Glutamatergic neuron (in vitro differentiated cells): ENCODE measurements around the gene TSSK2. TPM values are rescaled to one million over a fixed set of nuclear protein-coding genes. Genes with fewer than 3 reads are reported as not detected.

Experiments
- DNase-seq: peaks from one replicate; pipeline ENCODE4 v3.0.0; 2022
- H3K27ac Mint-ChIP-seq: one replicate; pipeline ENCODE4 v1.8.0; 2020; ENCODE audit warnings: mild to moderate bottlenecking, mixed read lengths, inconsistent platforms; ENCODE audit not compliant: unreplicated experiment
- H3K27me3 Mint-ChIP-seq: one replicate; pipeline ENCODE4 v1.8.0; 2020; ENCODE audit warnings: mild to moderate bottlenecking, moderate library complexity, mixed read lengths, inconsistent platforms; ENCODE audit not compliant: unreplicated experiment
- H3K36me3 Mint-ChIP-seq: one replicate; pipeline ENCODE4 v1.8.0; 2020; ENCODE audit warnings: mild to moderate bottlenecking, mixed read lengths, inconsistent platforms; ENCODE audit not compliant: unreplicated experiment
- H3K4me1 Mint-ChIP-seq: one replicate; pipeline ENCODE4 v1.8.0; 2020; ENCODE audit warnings: mild to moderate bottlenecking, low read depth, mixed read lengths, inconsistent platforms; ENCODE audit not compliant: unreplicated experiment
- H3K4me3 Mint-ChIP-seq: one replicate; pipeline ENCODE4 v1.8.0; 2020; ENCODE audit warnings: mild to moderate bottlenecking, mixed read lengths, inconsistent platforms; ENCODE audit not compliant: unreplicated experiment
- H3K9me3 Mint-ChIP-seq: one replicate; pipeline ENCODE4 v1.8.0; 2020; ENCODE audit warnings: mild to moderate bottlenecking, moderate library complexity, mixed read lengths, inconsistent platforms; ENCODE audit not compliant: unreplicated experiment
- CTCF ChIP-seq: fragments of 200-600 bp; sonication (generic); IDR thresholded peaks from one replicate; pipeline ENCODE4 v1.5.0; 2021; ENCODE audit not compliant: partially characterized antibody, unreplicated experiment
- total RNA-seq: library from RNA; stranded (reverse); fragmentation: NEBNext Ultra II Directional; extraction: Animal tissue kit (Norgen Biotek cat#: 25700); gene quantifications from one replicate; pipeline ENCODE4 v1.2.1, GENCODE V29; 2021; ENCODE audit not compliant: unreplicated experiment

TSSK2 gene
- total RNA-seq, 1 donor from 2014 or later: not detected

GRCh38 chr22:19166421-19166820 is 35.3 kb downstream of the TSSK2 start:
- H3K4me3 Mint-ChIP-seq: no peak overlapping the region
- no peak overlapping the region for H3K27ac Mint-ChIP-seq
- no peaks in the 10 kb centered on the region for H3K36me3 Mint-ChIP-seq
- H3K27me3 Mint-ChIP-seq: peaks cover 27% of the 10 kb centered on the region
- DNase-seq: no peak
- TF ChIP-seq CTCF: no peak
- peaks cover 3% of the 10 kb centered on the region for H3K4me1 Mint-ChIP-seq
- peaks cover 17% of the 10 kb centered on the region for H3K9me3 Mint-ChIP-seq

- no peak overlapping the region for H3K27ac Mint-ChIP-seq
- peaks cover 6% of the 10 kb centered on the region for H3K4me1 Mint-ChIP-seq
- H3K27me3 Mint-ChIP-seq: peaks cover 29% of the 10 kb centered on the region
- DNase-seq: no peak
- peaks cover 17% of the 10 kb centered on the region for H3K9me3 Mint-ChIP-seq
- H3K4me3 Mint-ChIP-seq: no peak overlapping the region
- TF ChIP-seq CTCF: no peak
- H3K36me3 Mint-ChIP-seq: no peaks in the 10 kb centered on the region
Measured at GRCh38 chr22:19167106-19167869, 36.2 kb downstream of the TSSK2 start.

GRCh38 chr22:19168088-19168890 is 37.2 kb downstream of the TSSK2 start:
- peaks cover 33% of the 10 kb centered on the region for H3K27me3 Mint-ChIP-seq
- no peaks in the 10 kb centered on the region for H3K36me3 Mint-ChIP-seq
- no peak overlapping the region for H3K4me3 Mint-ChIP-seq
- H3K9me3 Mint-ChIP-seq: peaks cover 21% of the 10 kb centered on the region
- TF ChIP-seq CTCF: no peak
- no peak overlapping the region for H3K27ac Mint-ChIP-seq
- DNase-seq: no peak
- peaks cover 11% of the 10 kb centered on the region for H3K4me1 Mint-ChIP-seq

- DNase-seq: no peak
- peaks cover 33% of the 10 kb centered on the region for H3K27me3 Mint-ChIP-seq
- no peak for TF ChIP-seq CTCF
Measured at GRCh38 chr22:19169002-19169946, 38.2 kb downstream of the TSSK2 start.

More at GRCh38 chr22:19169002-19169946, 38.2 kb downstream of the TSSK2 start:
- no peak overlapping the region for H3K27ac Mint-ChIP-seq
- peaks cover 21% of the 10 kb centered on the region for H3K9me3 Mint-ChIP-seq
- H3K4me1 Mint-ChIP-seq: peaks cover 11% of the 10 kb centered on the region
- H3K36me3 Mint-ChIP-seq: no peaks in the 10 kb centered on the region
- no peak overlapping the region for H3K4me3 Mint-ChIP-seq
